ENCODE data around the gene S100A4. TPM values are rescaled to one million over a fixed set of nuclear protein-coding genes. Genes with fewer than 3 reads are reported as not detected.

Gene S100A4
- total RNA-seq, 1 donor from 2014 or later: 690 TPM

GRCh38 chr1:153503766-153504165, 41.8 kb downstream of the S100A4 start:
- H3K36me3 ChIP-seq: no peaks in the 10 kb centered on the region
- intact Hi-C loops (cut with DNase I): no loop called here
- H3K27ac ChIP-seq: no peak overlapping the region
- peaks cover 14 to 23% of the 10 kb centered on the region in 2 donors for H3K4me1 ChIP-seq
- TF ChIP-seq CTCF (IDR thresholded peaks at IDR 0.05): no peak
- DNase-seq (ENCODE audit: low spot score in 2 of 2): no peak
- no peak overlapping the region for H3K4me3 ChIP-seq
- no peaks in the 10 kb centered on the region for H3K27me3 ChIP-seq
- no peaks in the 10 kb centered on the region for H3K9me3 ChIP-seq

- Histone ChIP-seq H3K9me3 (no peaks in the 10 kb centered on the region), H3K27me3 (no peaks in the 10 kb centered on the region), H3K4me3 (no peak overlapping the region), H3K4me1 (peaks cover 5 to 7% of the 10 kb centered on the region in 2 donors), H3K36me3 (no peaks in the 10 kb centered on the region), H3K27ac (no peak overlapping the region)
- intact Hi-C loops (cut with DNase I): no loop called here
- no peak for TF ChIP-seq CTCF (IDR thresholded peaks at IDR 0.05)
- DNase-seq (ENCODE audit: low spot score in 2 of 2): peak in 1 of 2 donors; percentile 1
These were observed 46.9 kb downstream of the S100A4 start for GRCh38 chr1:153498746-153499145.

DNA sequence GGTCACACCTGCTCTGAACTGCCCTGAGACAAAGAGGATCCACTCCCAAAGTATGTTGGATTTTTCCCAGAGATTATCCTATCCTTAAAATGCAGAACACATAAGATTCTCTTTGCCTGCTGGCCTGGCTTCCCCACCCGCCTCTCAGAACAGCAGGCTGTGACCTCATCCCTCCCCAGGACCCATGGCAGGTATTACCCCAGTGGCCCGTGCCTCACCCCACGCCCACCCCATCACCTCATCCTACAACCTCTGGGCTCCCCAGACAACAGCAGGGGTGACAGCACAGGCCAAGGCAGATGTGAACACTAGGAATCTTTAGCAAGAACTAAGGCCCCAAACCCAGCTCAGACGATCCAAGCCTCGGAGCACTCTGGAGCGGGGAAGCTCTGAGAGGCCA, 50.1 kb downstream of the S100A4 start:
- intact Hi-C loops (cut with DNase I): loop anchor here (1.0 kb wide), 2 partner anchors 29 to 143 kb away; no protein-coding TSS in a partner anchor
- no peaks in the 10 kb centered on the region for H3K9me3 ChIP-seq
- H3K27me3 ChIP-seq: no peaks in the 10 kb centered on the region
- H3K4me1 ChIP-seq: peaks cover 17 to 32% of the 10 kb centered on the region in 2 donors
- peak overlapping the region; percentile 55 to 58 for H3K27ac ChIP-seq
- no peak overlapping the region for H3K4me3 ChIP-seq
- no peak for TF ChIP-seq CTCF (IDR thresholded peaks at IDR 0.05)
- H3K36me3 ChIP-seq: no peaks in the 10 kb centered on the region
- DNase-seq (ENCODE audit: low spot score in 2 of 2): peak in 1 of 2 donors; percentile 62

- TF ChIP-seq CTCF (IDR thresholded peaks at IDR 0.05): peak; percentile 90 to 93 (median 92)
- intact Hi-C loops (cut with DNase I): loop anchor here (1.0 kb wide), 2 partner anchors 29 to 143 kb away; no protein-coding TSS in a partner anchor
- Histone ChIP-seq H3K4me1 (peaks cover 17 to 37% of the 10 kb centered on the region in 2 donors), H3K27ac (peak overlapping the region; percentile 55 to 58), H3K4me3 (no peak overlapping the region), H3K27me3 (no peaks in the 10 kb centered on the region), H3K9me3 (no peaks in the 10 kb centered on the region), H3K36me3 (no peaks in the 10 kb centered on the region)
- DNase-seq (ENCODE audit: low spot score in 2 of 2): peak in 1 of 2 donors; percentile 90
These were observed 50.5 kb downstream of the S100A4 start for GRCh38 chr1:153494976-153495535.

Other genes with a start within 250 kb of the S100A4 start
- gene PGLYRP3, start 232.9 kb downstream of the S100A4 start, total RNA-seq: not detected
- gene PGLYRP4, start 197.0 kb downstream of the S100A4 start, total RNA-seq: not detected
- 764 TPM for gene S100A9, start 188.0 kb downstream of the S100A4 start, total RNA-seq
- gene S100A12, start 170.2 kb downstream of the S100A4 start, total RNA-seq: not detected
- gene S100A8, start 154.7 kb downstream of the S100A4 start, total RNA-seq: 33.5 TPM
- gene S100A7A, start 129.3 kb downstream of the S100A4 start, total RNA-seq: not detected
- not detected for gene S100A7, start 85.2 kb downstream of the S100A4 start, total RNA-seq
- gene S100A6, start 9.8 kb downstream of the S100A4 start, total RNA-seq: 336 TPM
- gene S100A5, start 4.9 kb downstream of the S100A4 start, total RNA-seq: not detected
- not detected for gene S100A3, start 3.5 kb upstream of the S100A4 start, total RNA-seq
- not detected for gene S100A2, start 20.0 kb upstream of the S100A4 start, total RNA-seq
- gene S100A16, start 67.3 kb upstream of the S100A4 start, total RNA-seq: 364 TPM
- 1.5 TPM for gene S100A14, start 70.5 kb upstream of the S100A4 start, total RNA-seq
- gene S100A13, start 81.7 kb upstream of the S100A4 start, total RNA-seq: 89.7 TPM
- not detected for gene S100A1, start 82.6 kb upstream of the S100A4 start, total RNA-seq
- gene CHTOP, start 88.3 kb upstream of the S100A4 start, total RNA-seq: 58.9 TPM
- 61.0 TPM for gene SNAPIN, start 112.9 kb upstream of the S100A4 start, total RNA-seq
- gene ILF2, start 125.2 kb upstream of the S100A4 start, total RNA-seq: 37.5 TPM
- 187 TPM for gene NPR1, start 132.9 kb upstream of the S100A4 start, total RNA-seq
- gene INTS3, start 182.2 kb upstream of the S100A4 start, total RNA-seq: 55.9 TPM
- 315 TPM for gene SLC27A3, start 229.6 kb upstream of the S100A4 start, total RNA-seq

All from ascending aorta (tissue), 2 donors.